Neural cell (in vitro differentiated cells): Measurements from ENCODE around the gene CRB2. TPM values are rescaled to one million over a fixed set of nuclear protein-coding genes. Genes with fewer than 3 reads are reported as not detected.

Source experiments
- H2AFZ ChIP-seq: fragments of 200-600, 300-800 bp; sonication (generic), shearing (Covaris generic); 2 replicates; pipeline ENCODE4 v1.6.0; 2014; ENCODE audit warnings: low read depth, mild to moderate bottlenecking, antibody characterized with exemption, low read length, moderate library complexity
- H3F3A ChIP-seq: fragments of 200-600 bp; shearing (Covaris generic); 2 replicates; pipeline ENCODE4 v1.6.1; 2016; ENCODE audit warnings: mild to moderate bottlenecking, moderate library complexity, mixed read lengths, antibody characterized with exemption, low read length; ENCODE audit not compliant: insufficient read depth, poor library complexity, severe bottlenecking
- H3K27ac ChIP-seq: fragments of 200-600, 300-800 bp; sonication (generic), shearing (Covaris generic); 2 replicates; pipeline ENCODE4 v1.5.1; 2014; ENCODE audit warnings: mild to moderate bottlenecking, low read length, moderate library complexity
- H3K27me3 ChIP-seq: fragments of 300-800, 200-600 bp; sonication (generic), shearing (Covaris generic); 2 replicates; pipeline ENCODE4 v1.6.0; 2014; ENCODE audit warnings: mild to moderate bottlenecking, low read depth, low read length, moderate library complexity; ENCODE audit not compliant: insufficient read depth
- H3K36me3 ChIP-seq: fragments of 300-800, 200-600 bp; sonication (generic), shearing (Covaris generic); 2 replicates; pipeline ENCODE4 v1.5.1; 2014; ENCODE audit warnings: mild to moderate bottlenecking, antibody characterized with exemption, low read length, moderate library complexity; ENCODE audit not compliant: insufficient read depth
- H3K4me2 ChIP-seq: fragments of 300-800, 200-600 bp; sonication (generic), shearing (Covaris generic); 2 replicates; pipeline ENCODE4 v1.6.0; 2014; ENCODE audit warnings: mild to moderate bottlenecking, low read length
- H3K4me3 ChIP-seq: fragments of 300-800, 200-600 bp; sonication (generic), shearing (Covaris generic); 2 replicates; pipeline ENCODE4 v1.5.1; 2014; ENCODE audit warnings: mild to moderate bottlenecking, low read length, moderate library complexity
- H3K79me2 ChIP-seq: fragments of 200-600 bp; shearing (Covaris generic); replicated peaks from 2 replicates; pipeline ENCODE4 v1.6.0; 2014; ENCODE audit warnings: mild to moderate bottlenecking, low read length, moderate library complexity; ENCODE audit not compliant: insufficient read depth
- H3K9ac ChIP-seq: fragments of 300-800, 200-600 bp; sonication (generic), shearing (Covaris generic); 2 replicates; pipeline ENCODE4 v1.6.1; 2016; ENCODE audit warnings: mild to moderate bottlenecking, low read length, mixed read lengths
- H3K9me2 ChIP-seq: fragments of 200-600 bp; shearing (Covaris generic); 2 replicates; pipeline ENCODE4 v1.6.1; 2016; ENCODE audit warnings: mild to moderate bottlenecking, low read length, mixed read lengths; ENCODE audit not compliant: insufficient read depth
- H3K9me3 ChIP-seq: fragments of 200-600, 300-800 bp; sonication (generic), shearing (Covaris generic); 2 replicates; pipeline ENCODE4 v1.6.1; 2016; ENCODE audit warnings: mild to moderate bottlenecking, mixed run types, low read length, moderate library complexity, mixed read lengths
- H4K20me1 ChIP-seq: fragments of 200-600 bp; shearing (Covaris generic); 2 replicates; pipeline ENCODE4 v1.6.1; 2016; ENCODE audit warnings: mild to moderate bottlenecking, mixed run types; ENCODE audit not compliant: insufficient read depth
- EP300 ChIP-seq: fragments of 450-650 bp; conservative IDR thresholded peaks from 2 replicates; pipeline ENCODE4 v1.6.1; 2014; ENCODE audit warnings: antibody characterized with exemption, mild to moderate bottlenecking, moderate library complexity; ENCODE audit not compliant: poor library complexity, severe bottlenecking
- EZH2 ChIP-seq: fragments of 200-600, 300-800 bp; shearing (Covaris generic), sonication (generic); IDR thresholded peaks from 2 replicates; pipeline ENCODE4 v1.6.1; 2014; ENCODE audit warnings: antibody characterized with exemption, low read length, borderline replicate concordance, mild to moderate bottlenecking; ENCODE audit not compliant: insufficient read depth, poor library complexity, severe bottlenecking
- MXI1 ChIP-seq: fragments of 450-650 bp; conservative IDR thresholded peaks from 2 replicates; pipeline ENCODE4 v1.6.1; 2014; ENCODE audit warnings: antibody characterized with exemption, mild to moderate bottlenecking; ENCODE audit not compliant: poor library complexity, severe bottlenecking
- POLR2AphosphoS5 ChIP-seq: IDR thresholded peaks from 2 replicates; pipeline ENCODE4 v1.6.1; 2012
- RAD21 ChIP-seq: fragments of 450-650 bp; conservative IDR thresholded peaks from 2 replicates; pipeline ENCODE4 v1.6.1; 2014; ENCODE audit warnings: antibody characterized with exemption, mild to moderate bottlenecking, moderate library complexity
- SMC3 ChIP-seq: fragments of 450-650 bp; conservative IDR thresholded peaks from 2 replicates; pipeline ENCODE4 v1.6.1; 2014; ENCODE audit warnings: antibody characterized with exemption, mild to moderate bottlenecking, moderate library complexity; ENCODE audit not compliant: poor library complexity
- TAF1 ChIP-seq: IDR thresholded peaks from 2 replicates; pipeline ENCODE4 v1.6.1; 2012; ENCODE audit warnings: low read depth
- polyA plus RNA-seq: library from polyadenylated mRNA; depleted of rRNA; stranded (reverse); fragments of >200 nt; gene quantifications from 2 replicates; pipeline ENCODE4 v1.2.3, GENCODE V29; 2014
- TF ChIP-seq, protein P1 (sequence below): fragments of 450-650 bp; IDR thresholded peaks from 2 replicates; pipeline ENCODE4 v1.5.1; 2014; ENCODE audit warnings: antibody characterized with exemption, mild to moderate bottlenecking, moderate library complexity; ENCODE audit not compliant: poor library complexity, severe bottlenecking
- TF ChIP-seq, protein P2 (sequence below): IDR thresholded peaks from 2 replicates; pipeline ENCODE4 v1.6.1; 2012; ENCODE audit warnings: borderline replicate concordance

CRB2 gene
- polyA plus RNA-seq, 1 donor from 2014 or later, result 0.32 TPM

DNA sequence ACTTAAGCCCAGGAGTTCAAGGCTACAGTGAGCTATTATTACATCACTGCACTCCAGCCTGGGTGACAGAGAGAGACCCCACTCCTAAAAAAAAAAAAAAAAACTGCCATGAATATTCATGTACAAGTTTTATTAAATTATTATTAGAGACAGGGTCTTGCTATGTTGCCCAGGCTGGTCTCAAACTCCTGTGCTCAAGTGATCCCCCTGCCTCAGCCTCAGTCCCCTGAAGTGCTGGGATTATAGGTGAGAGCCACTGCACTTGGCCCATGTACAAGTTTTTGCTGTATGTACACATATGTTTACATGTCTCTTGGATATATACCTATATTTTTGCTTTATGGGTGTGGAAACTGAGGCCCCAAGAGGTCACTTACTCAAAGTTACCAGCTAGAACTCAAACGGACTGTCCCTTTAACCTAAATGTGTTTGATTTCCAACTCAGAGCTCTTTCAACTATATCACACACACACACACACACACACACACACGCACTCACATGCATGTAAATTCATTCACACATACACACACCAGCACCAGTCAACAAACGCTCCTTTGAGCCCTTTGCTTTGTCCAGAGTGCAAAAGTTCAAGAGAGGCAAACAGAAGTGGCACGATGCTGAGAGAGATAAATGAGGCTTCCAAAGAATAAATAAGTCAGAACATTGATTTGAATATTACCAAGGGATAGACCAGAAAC, 45.3 kb upstream of the CRB2 start:
- Histone ChIP-seq H3K9me2 (no peaks in the 10 kb centered on the region), H4K20me1 (no peaks in the 10 kb centered on the region), H3K4me2 (no peak overlapping the region), H3F3A (no peaks in the 10 kb centered on the region), H3K27me3 (no peaks in the 10 kb centered on the region), H3K9ac (no peak overlapping the region), H3K27ac (no peak overlapping the region), H2AFZ (no peak overlapping the region), H3K4me3 (no peak overlapping the region), H3K9me3 (no peaks in the 10 kb centered on the region), H3K36me3 (no peaks in the 10 kb centered on the region), H3K79me2 (no peaks in the 10 kb centered on the region)
- TF ChIP-seq SMC3 (no peak), RAD21 (no peak), POLR2AphosphoS5 (no peak), TAF1 (no peak), MXI1 (no peak), EZH2 (no peak), EP300 (no peak)
- TF ChIP-seq, protein P1, sequence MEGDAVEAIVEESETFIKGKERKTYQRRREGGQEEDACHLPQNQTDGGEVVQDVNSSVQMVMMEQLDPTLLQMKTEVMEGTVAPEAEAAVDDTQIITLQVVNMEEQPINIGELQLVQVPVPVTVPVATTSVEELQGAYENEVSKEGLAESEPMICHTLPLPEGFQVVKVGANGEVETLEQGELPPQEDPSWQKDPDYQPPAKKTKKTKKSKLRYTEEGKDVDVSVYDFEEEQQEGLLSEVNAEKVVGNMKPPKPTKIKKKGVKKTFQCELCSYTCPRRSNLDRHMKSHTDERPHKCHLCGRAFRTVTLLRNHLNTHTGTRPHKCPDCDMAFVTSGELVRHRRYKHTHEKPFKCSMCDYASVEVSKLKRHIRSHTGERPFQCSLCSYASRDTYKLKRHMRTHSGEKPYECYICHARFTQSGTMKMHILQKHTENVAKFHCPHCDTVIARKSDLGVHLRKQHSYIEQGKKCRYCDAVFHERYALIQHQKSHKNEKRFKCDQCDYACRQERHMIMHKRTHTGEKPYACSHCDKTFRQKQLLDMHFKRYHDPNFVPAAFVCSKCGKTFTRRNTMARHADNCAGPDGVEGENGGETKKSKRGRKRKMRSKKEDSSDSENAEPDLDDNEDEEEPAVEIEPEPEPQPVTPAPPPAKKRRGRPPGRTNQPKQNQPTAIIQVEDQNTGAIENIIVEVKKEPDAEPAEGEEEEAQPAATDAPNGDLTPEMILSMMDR, result no peak
- TF ChIP-seq, protein P2, sequence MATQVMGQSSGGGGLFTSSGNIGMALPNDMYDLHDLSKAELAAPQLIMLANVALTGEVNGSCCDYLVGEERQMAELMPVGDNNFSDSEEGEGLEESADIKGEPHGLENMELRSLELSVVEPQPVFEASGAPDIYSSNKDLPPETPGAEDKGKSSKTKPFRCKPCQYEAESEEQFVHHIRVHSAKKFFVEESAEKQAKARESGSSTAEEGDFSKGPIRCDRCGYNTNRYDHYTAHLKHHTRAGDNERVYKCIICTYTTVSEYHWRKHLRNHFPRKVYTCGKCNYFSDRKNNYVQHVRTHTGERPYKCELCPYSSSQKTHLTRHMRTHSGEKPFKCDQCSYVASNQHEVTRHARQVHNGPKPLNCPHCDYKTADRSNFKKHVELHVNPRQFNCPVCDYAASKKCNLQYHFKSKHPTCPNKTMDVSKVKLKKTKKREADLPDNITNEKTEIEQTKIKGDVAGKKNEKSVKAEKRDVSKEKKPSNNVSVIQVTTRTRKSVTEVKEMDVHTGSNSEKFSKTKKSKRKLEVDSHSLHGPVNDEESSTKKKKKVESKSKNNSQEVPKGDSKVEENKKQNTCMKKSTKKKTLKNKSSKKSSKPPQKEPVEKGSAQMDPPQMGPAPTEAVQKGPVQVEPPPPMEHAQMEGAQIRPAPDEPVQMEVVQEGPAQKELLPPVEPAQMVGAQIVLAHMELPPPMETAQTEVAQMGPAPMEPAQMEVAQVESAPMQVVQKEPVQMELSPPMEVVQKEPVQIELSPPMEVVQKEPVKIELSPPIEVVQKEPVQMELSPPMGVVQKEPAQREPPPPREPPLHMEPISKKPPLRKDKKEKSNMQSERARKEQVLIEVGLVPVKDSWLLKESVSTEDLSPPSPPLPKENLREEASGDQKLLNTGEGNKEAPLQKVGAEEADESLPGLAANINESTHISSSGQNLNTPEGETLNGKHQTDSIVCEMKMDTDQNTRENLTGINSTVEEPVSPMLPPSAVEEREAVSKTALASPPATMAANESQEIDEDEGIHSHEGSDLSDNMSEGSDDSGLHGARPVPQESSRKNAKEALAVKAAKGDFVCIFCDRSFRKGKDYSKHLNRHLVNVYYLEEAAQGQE, result no peak

DNA sequence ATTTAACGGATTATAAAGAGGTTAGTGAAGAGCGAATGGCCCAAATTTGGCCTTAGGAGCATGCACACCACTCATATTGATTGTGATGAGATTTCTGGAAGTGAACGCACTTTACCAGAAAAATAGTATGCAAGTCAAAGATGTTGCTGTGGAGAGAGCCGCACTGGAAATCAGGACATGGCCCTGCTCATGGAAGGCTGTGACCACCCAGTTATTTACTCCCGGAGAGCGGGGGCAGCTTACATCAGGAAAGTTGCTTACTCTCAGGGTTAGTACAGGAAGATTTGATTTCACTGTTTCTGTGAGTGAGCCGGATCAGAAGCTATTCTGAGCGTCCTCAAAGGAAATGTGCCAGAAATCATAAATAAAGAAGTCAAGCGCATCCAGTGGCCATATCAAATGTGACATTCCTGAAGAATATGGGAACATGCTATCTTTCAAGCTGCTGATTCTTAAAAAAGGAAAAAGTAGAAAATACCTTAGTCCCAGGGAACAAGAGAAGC, 44.7 kb upstream of the CRB2 start:
- H3K9ac ChIP-seq, result no peak overlapping the region

More for the DNA sequence above, 44.7 kb upstream of the CRB2 start:
- TF ChIP-seq POLR2AphosphoS5 (no peak), TAF1 (no peak), SMC3 (no peak), EP300 (no peak), RAD21 (no peak), EZH2 (no peak), MXI1 (no peak)
- TF ChIP-seq, protein P2, result no peak
- TF ChIP-seq, protein P1, result no peak
- Histone ChIP-seq H3K9me2 (no peaks in the 10 kb centered on the region), H3K4me2 (no peak overlapping the region), H3F3A (no peaks in the 10 kb centered on the region), H3K27ac (no peak overlapping the region), H3K79me2 (no peaks in the 10 kb centered on the region), H3K36me3 (no peaks in the 10 kb centered on the region), H3K4me3 (no peak overlapping the region), H4K20me1 (no peaks in the 10 kb centered on the region), H2AFZ (no peak overlapping the region), H3K9me3 (no peaks in the 10 kb centered on the region), H3K27me3 (no peaks in the 10 kb centered on the region)
